Hindlimb muscle (tissue), 1 donor: Measurements from ENCODE around the gene LIPK. TPM values are rescaled to one million over a fixed set of nuclear protein-coding genes. Genes with fewer than 3 reads are reported as not detected.

ENCODE experiments used
- DNase-seq: peaks from one replicate; pipeline ENCODE4 v3.0.0-alpha.2; 2013
- polyA plus RNA-seq: library from polyadenylated mRNA; unstranded; fragments of 120-200 nt; gene quantifications from one replicate; pipeline ENCODE4 v1.2.1, GENCODE V29; 2013; ENCODE audit not compliant: insufficient read length

LIPK gene
- polyA plus RNA-seq, 1 donor = not detected

- no peak for DNase-seq
Measured at GRCh38 chr10:88786032-88786770, 80.2 kb downstream of the LIPK start.

GRCh38 chr10:88787463-88787862 lies 81.4 kb downstream of the LIPK start:
- DNase-seq = no peak

- DNase-seq = no peak
Measured at GRCh38 chr10:88788924-88789323, 82.9 kb downstream of the LIPK start.

GRCh38 chr10:88791924-88792323 lies 85.9 kb downstream of the LIPK start:
- no peak for DNase-seq

- no peak for DNase-seq
Measured at GRCh38 chr10:88792661-88793060, 86.6 kb downstream of the LIPK start.

GRCh38 chr10:88793712-88794299 lies 87.8 kb downstream of the LIPK start:
- DNase-seq = no peak

- no peak for DNase-seq
Measured at GRCh38 chr10:88794731-88795130, 88.7 kb downstream of the LIPK start.

GRCh38 chr10:88800152-88801125 lies 94.4 kb downstream of the LIPK start:
- no peak for DNase-seq

Other genes with a start within 250 kb of the LIPK start
- 2.7 TPM for gene RNLS, start 122.9 kb upstream of the LIPK start, polyA plus RNA-seq
- gene LIPJ, start 119.5 kb upstream of the LIPK start, polyA plus RNA-seq = 0.05 TPM
- not detected for gene LIPF, start 41.8 kb upstream of the LIPK start, polyA plus RNA-seq
- gene LIPN, start 53.8 kb downstream of the LIPK start, polyA plus RNA-seq = not detected
- not detected for gene LIPM, start 96.5 kb downstream of the LIPK start, polyA plus RNA-seq
- not detected for gene ANKRD22, start 145.6 kb downstream of the LIPK start, polyA plus RNA-seq
- 5.4 TPM for gene STAMBPL1, start 174.0 kb downstream of the LIPK start, polyA plus RNA-seq
- gene ACTA2, start 246.5 kb downstream of the LIPK start, polyA plus RNA-seq = 220 TPM